ENCODE data around the gene SPOCK1.
A peak's percentile ranks its signal among the peaks of the same experiment; 100 is the strongest.
"Not testable (repeated sequence)": the region's sequence is repeated elsewhere in the genome, so short reads cannot be mapped to it uniquely, and the experiment has no call there.

SPOCK1 gene

DNA sequence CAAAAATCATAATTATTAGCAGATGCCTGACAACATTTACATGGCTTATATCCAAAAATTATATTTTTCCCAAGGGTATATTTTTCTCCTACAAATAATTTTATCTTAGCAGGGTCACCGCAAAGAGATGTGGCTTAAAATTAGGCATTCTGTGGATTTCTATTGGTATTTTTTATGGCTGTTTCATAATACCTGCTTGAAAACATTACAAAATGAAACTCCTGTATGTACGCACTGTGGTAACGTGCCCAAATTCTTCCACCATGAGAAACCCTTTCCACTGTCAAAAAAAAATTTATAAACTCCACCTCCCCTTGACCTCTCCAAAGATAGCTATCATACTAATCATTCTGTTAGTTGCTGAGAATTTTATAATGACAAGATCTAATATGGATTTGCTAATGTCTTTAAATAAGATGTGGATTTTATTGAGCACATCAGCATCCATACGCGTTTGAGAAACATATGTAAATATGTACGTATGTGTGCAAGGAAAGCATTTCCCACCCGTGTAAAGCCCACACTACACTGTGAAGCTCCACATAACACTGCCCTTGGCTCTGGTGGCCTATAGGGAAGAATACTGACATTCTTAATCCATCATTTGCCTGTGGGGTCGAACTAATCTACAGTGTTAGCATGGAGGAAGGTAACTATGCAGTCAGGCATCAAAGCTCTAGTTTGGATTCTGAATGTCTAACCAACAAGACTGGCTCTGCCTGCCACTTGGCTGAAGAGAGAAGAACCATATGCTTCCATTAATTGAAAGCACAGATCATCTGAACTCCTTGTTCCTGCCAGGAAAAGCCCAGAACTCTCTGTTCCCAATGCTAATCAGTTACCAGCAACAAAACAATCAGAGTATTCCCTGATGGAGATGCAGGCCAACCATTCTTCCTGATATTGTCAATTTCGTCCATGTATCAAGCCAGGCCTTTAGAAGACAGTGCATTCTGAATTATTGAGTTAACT is 244.7 kb downstream of the SPOCK1 start:
- no peak for DNase-seq

DNA sequence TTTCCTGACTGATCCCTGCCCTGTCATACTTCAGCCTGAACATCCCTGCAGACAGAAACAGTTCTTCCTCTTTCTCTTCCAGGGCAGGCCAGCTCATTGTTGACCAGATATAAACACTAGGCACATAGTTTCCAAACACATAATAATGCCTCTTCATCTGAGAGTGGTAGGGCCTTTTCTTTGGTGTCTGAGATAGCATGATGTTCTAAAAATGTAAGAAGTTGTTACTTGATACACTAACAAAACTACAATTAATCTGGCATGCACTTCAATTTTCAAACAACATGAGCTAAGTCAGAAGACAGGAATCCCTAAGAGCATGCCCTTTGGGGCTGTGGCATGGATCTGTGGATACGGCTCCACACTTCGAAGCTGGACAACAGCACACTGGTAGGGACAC is 246.6 kb downstream of the SPOCK1 start:
- no peak for DNase-seq

DNA sequence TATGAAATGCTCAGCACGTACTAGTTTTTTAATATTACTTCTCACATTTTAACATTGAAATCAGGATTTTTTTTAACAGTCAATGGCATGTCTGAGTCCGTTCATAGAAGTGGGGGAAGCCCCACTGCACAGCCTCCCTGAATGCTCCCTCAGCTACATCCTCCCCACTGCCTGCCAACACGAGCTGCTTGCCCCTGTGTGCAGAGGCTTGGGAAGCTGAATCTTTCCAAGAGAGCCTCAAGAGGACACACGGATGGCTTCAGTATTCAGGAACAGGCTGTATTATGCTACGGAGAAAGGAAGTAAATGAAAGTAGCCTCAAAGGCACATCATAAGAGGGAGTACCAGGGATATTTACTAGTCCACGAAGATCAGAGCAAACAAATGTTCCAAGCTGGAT is 248.7 kb downstream of the SPOCK1 start:
- no peak for DNase-seq

DNA sequence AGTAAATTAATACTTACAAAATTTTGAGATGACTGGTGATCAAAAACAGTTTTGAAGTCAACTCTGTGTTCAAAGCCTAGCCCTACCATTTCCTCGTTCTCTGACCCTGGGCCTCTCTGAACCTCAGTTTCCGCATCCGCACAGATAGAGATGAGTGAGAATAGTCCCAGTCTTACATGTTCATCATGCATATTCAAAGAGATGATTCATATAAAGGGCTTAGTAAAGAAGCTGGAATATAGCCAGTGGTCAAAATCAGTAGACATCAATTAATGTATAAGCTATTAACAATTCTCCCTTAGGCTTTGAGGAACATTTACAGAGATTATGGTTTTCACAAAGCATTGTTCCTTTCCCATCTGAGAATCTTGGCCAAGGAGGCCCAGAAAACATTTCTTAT is 250.6 kb downstream of the SPOCK1 start:
- DNase-seq, result no peak

DNA sequence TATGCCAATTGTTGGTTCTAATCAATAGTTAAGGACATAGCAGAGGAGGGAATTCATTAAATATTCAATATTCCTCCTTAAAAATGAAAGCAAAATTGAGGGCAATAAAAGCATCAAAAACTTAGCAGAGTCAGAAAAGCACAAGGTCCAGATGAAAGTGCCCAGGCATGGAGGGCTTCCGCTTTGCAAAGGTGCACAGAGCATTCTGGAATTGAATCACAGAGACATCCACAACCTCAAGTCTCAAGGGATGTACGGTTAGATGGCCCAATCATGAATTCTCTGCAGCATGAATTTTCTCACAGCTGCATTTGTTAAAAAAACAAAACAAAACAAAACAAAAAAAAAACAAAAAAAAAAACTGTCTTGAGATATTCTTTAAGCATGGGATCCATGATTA is 253.7 kb downstream of the SPOCK1 start:
- DNase-seq, result no peak

DNA sequence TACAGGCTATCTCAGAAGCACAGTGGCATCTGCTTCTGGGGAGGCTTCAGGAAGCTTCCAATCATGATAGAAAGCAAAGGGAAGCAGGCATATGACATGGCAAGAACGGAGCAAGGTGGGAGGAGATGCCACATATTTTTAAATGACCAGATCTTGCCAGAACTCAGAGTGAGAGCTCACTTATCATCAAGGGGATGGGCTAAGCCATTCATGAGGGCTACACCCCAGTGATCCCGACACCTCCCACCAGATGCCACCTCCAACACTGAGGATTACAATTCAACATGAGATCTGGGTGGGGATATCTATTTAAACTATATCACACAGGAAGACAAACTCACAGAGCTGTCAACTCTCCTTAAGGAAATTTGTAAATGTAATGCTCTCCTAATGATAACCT is 258.8 kb downstream of the SPOCK1 start:
- DNase-seq, result no peak

DNA sequence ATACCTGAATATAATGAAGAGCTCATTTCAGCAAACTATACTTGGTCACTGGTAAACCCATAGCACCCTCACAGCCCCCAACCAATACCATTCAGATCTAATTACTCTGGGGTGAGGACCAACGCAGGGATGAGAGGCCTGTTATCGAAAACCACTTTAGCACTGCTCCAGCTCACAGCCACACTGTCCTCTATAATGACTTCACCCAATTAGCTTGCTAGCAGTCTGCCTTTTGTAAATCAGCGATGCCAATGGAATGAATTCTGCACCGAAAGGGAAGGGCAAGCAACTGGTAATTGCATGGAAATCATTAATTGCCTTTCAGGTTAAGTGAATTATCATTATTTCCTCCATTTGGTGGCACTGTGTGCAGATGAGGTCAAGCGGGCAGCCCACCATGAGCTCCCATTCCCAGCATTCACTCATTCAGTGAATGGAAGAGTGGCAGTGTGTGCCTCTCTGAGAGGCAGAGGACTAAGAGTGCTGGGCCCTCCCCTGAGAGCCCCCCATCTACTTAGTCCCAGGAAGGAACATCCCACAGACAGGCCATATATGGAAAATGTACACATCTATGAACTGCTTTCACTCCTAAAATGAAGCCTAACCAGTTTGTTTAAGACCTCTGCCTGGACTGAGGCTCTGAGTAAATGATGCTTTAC is 262.1 kb downstream of the SPOCK1 start:
- DNase-seq, result no peak

DNA sequence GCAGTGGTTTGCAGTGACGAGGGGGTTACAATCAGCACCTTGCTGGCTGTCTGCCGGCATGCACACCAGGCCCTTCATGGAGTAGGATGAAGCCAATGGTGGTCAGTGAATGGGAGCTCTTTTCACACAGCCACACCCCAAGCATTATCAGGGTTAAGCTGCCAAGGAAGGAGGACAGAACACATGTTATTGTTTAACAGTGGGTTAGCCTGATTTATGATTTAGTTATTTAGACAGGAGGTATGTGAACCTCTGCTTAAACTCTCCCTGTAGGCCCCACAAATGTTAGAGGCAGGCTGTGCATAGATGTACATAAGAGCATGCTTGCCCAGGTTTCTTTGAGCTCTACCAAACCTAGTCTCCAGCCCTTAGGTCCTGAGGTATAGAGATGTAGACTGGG is 262.9 kb downstream of the SPOCK1 start:
- DNase-seq, result no peak

DNA sequence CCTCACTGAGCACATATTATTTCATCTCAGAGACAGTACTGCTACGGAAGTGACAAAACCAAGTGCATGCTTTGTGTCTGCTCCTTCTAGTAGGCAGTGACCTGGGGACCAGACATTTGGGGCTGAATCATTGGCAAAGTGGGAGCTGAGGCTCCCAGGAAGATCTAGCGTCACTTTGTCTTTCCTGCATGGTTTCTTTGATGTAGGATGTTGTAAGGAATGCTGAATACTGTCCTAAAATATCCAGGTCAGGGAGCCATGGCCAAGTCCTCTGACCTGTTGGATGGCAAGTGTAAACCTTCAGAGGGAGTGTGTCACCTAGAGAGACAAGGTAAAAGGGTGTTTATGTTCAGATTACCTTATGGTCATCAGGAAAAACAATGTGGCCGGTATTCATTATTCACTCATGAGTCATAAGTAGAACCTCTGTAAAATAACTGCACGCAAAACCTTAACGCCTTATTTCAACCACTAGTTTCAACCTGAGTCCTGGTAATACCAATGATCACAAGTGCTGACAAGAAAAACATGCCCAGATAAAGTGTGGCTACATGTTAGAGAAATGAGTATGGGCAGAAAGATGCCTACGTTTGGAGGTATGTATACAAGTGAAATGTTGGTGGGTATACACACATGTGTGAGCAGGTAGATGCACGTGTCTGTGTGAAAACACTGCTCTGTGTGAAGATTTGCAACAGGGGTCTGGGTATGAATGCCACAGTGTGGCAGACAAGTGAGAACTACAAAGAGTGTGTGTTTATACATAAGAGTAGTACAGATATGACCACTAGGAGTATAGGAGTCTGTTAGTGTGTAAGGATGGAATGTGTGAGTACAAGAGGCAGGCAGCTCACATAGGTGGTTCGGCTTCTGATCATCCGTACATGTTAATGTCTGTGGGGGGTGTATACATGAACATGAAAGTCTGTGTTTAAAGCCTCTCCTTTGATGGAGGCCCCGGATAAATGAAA is 263.9 kb downstream of the SPOCK1 start:
- no peak for DNase-seq

DNA sequence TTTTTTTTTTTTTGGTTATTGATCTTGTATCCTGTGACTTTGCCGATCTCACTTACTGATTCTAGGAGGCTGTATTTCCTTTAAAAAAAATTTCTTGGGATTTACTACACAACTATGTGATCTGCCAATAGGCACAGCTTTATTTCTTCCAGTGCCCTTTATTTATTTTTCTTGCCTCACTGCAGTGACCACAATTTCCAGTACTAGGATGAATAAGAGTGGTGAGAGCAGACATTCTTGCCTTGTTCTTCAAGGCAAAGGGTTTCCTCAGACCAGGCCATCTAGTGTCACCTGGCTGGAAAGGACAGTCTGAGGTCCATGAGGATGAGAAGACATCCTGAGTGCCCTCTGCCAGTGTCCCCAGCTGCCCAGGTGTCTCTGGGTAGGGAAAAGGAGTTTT is 265.4 kb downstream of the SPOCK1 start:
- no peak for DNase-seq

DNA sequence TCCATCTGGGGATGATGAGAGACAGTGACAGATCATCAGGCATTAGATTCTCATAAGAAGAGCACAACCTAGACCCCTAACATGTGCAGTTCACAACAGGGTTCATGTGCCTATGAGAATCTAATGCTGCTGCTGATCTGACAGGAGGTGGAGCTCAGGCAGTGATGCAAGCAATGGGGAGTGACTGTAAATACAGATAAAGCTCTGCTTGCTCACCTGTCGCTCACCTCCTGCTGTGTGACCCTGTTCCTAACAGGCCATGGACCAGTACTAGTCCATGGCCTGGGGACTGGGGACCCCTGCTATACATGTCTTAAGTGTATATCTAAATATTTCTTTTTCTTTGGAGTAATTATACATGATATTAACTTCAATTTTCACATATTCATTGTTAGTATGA is 265.8 kb downstream of the SPOCK1 start:
- DNase-seq, result not testable (repeated sequence)

DNA sequence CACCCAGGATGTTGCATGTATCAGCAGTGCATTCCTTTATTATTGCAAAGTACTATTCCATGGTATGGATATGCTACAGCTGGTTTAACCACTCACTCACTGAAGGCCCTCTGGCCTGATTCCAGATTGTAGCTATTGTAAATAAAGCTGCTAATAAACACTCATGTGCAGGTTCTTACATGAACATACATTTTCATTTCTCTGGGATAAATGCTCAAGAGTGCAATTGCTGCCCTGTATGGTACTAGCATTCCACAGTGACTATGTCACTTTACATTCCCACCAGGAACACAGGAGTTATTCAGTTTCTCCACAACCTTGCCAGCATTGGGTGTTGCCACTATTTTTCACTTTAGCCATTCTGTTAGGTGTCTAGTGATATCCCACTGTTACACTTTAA is 267.6 kb downstream of the SPOCK1 start:
- DNase-seq, result no peak

DNA sequence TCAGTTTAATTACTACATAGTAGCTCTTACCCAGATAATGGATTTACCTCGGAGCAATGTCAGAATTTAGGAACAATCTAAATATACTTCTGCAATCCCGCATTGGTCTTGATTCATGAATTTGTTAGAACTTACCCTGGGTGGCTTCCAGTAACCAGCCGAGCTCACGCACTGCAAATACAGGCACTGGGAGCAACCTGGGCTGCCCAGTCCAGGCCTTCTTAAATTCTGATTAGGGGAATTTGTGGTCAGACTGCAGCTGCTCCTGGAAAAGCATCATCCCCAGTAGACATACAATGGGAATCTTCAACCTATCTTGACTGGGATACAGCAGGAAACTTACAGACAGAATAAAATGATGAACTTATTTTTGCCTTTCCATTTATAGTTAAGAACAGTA is 270.3 kb downstream of the SPOCK1 start:
- DNase-seq, result no peak

DNA sequence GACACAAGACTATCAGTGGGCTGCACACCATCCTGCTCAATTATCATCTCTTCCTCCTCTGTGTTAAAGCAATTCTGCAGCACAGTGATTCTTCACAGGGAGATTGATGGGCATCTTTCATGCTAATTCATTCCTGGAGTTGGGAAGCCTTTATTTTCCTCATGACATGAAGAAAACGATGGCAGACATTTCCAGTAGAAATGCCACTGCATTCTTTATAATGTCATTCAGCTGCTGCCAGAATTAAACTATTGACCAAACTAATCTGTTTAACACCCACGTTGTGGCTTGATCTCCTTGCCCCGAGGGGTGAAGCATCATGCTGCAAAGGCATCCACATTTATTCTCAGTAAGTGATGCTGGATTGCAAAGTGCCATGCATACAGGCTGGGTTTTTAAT is 273.0 kb downstream of the SPOCK1 start:
- no peak for DNase-seq

DNA sequence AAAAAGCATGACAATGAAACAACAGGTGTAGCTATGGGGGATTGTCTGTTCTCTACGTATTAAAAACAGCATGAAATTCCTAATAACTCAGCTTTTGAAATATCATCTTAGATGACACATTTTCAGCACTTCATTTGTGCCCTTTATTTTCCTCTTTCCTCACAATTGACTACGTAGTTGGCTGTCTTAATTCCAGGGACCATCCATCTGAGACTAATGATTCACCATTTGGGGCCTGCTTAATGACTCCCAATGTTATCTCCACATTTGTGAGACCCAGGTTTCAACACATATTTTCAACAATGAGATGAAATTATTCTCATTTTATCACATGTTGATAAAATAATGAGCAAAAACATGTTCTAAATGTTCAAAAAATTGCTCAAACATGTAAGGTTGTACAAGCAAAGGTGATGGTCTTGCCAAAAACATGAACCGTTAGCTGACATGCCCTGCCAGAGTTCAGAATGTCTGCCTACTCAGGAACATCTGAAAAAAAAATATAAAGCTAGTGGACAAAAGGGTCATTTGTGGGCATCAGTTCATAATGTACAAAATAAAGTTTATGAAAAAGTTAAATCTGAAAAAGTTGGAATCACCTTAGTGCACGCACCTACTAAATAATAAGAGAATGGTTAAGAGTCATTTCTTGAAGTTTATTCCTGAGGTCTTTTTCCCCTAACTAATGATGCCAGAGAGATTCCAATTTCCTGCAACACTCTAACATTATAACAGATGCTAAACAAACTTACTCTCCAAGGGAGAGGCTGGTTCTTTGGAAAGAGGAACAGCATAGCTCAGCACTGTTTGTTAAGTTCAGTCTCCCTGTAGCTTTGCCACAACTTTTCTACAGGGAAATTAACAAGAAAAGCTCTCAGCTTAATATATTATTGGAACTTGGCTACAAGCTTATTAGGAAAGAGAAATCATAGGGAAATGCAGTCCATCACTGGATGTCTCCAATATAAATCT is 275.5 kb downstream of the SPOCK1 start:
- no peak for DNase-seq

DNA sequence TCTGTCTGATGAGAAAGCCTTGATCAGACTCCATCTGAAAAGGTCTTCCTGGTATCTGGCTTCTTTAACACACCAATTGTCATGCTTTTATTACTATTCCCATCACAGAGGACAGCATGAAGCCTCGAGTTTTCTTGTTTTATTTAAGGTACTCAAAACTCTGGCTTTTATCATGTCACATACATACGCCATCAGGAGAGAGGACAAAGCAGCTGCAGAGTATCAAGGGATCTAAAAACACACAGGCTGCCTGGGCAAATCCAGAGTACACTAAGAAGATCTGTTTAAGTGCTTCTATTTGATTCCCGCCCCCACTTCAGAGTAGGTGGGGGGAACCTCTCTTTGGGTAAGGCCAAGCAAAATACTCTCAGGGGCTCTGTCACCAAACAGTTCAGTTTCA is 277.2 kb downstream of the SPOCK1 start:
- no peak for DNase-seq

DNA sequence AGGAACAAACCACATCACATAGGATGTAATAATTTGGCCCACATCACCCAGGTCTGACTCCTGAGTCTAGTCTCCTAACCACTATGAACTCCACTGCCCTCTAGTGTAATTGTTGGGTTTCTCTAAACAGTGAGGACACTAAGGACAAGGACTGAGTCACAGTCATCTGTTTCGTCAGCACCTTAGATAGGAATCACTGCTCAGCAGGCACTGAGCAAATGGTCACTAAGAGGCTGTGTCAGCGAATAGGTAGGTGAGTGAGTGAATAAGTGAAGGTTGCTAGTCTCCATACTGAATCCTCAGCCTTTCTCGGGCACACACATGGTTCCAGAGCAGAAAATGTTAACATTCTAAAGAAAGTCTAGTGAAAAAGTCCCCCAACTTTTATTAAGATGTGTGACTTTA is 278.6 kb downstream of the SPOCK1 start:
- peak; percentile 24 to 39 for DNase-seq

DNA sequence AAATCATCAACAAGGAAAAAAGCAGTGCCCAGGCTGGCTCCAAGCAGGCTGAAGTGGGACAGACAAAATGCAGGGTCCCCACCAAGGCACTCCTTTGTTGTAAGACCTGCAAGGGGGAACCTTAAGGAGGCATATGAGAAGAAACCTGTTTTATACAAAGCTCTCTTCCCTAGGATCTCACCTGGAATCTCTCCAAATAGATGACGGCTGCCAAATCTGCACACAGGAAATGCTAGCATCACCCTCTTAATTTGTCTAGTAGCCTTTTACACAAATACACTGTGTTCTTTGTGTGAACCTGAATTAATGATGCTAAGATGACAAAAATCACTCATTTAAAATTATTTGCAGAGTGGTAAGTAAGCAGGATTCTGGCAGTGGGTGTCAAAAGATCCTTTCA is 280.2 kb downstream of the SPOCK1 start:
- no peak for DNase-seq

DNA sequence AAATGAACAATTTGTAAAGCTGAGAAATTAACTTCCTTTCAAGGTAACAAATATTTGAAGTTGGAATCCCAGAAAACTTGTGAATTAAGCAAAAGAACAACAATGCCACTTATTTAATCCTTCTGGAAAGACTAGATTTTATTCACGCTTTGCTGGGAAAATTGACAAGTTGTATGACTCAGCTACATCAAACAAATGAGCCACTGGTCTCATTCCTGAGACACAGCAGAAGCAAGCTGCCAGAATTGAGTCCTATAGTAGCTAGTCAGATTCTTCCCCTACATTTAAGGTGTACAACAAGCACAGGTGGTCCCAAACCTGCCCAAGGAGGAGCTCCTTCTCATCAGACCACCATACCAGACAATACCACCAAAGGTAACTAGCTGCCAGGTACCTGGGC is 280.7 kb downstream of the SPOCK1 start:
- DNase-seq, result no peak

DNA sequence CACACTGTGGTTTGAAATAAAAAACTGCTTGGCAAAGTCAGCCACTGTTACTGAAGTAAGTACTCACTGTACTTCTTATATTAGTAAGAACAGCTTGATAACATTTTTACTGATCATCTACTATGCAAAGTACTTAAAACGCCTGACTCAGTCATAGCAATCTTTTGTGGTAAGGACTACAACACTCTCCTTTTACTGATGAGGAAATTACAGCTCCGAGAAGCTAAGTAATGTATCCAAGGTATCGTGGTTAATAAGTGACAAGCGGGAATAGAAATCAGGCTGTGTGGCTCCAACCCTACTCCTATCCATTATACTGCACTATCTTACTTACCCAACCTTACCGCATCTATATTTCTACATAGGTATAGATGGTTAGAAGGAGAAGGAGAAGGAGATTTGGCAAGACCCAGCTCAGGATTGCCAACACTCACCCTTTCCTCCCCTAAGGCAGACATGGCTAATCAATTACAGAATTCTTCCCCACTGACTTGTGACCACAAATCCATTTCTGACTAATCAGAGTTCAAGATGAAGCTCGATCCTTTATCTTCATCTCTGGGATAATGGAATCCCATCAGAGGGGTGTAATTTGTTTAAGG is 281.4 kb downstream of the SPOCK1 start:
- no peak for DNase-seq

DNA sequence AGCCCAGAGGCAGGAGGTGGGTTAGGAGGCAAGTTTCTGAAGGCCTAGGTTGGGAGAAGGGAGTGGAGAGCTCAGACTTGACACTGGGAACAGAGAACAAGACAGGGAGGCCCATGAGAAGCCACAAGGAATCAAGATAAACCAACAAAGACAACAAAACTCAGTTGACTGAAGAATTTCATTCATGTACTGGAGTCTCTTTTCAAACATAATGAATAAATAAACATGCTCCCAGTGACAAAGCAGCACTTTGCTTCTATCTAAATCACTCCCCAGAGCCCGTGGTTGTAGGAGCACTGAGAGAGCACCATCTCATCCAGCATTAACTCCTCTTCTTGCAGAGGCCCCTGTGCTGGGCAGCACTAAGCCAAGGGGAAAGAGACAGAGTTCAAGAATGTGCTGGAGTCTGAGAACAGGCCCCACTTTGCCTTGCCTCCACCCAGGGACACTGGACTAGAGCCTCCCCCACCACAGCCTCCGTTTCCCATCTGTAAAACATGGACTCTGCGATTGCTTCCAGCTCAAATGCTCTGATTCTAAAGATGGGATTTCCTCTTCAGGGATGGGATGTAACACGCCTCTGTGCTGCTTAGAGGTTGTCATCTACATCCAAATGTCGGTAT is 282.0 kb downstream of the SPOCK1 start:
- DNase-seq, result no peak
